PFSK-1 (cell line): Measurements from ENCODE around the gene BACH1.

Experiments used
- FOXP2 ChIP-seq: optimal IDR thresholded peaks from 2 replicates; pipeline ENCODE3; 2011; ENCODE audit warnings: borderline replicate concordance, control low read depth, inconsistent platforms; ENCODE audit not compliant: insufficient read depth; ENCODE audit errors: extremely low read length, extremely low read depth
- POLR2AphosphoS5 ChIP-seq: IDR thresholded peaks from 2 replicates; pipeline ENCODE4 v1.6.1; 2012; ENCODE audit warnings: low read depth, mild to moderate bottlenecking, control low read depth, low read length, moderate library complexity
- SIN3A ChIP-seq: IDR thresholded peaks from 2 replicates; pipeline ENCODE4 v1.6.1; 2012; ENCODE audit warnings: mild to moderate bottlenecking, low read length, moderate library complexity, borderline replicate concordance; ENCODE audit not compliant: insufficient read depth
- TAF1 ChIP-seq: IDR thresholded peaks from 2 replicates; pipeline ENCODE4 v1.6.1; 2012; ENCODE audit warnings: low read length, control low read depth, borderline replicate concordance; ENCODE audit not compliant: insufficient read depth
- TF ChIP-seq, protein P1 (sequence below), 2 experiments: IDR thresholded peaks; 2 replicates each; pipeline versions ENCODE4 v1.6.1 to v1.8.0; 2011 to 2012; ENCODE audit warnings: low read depth in 2 of 2, low read length in 2 of 2, control low read depth in 1 of 2, inconsistent platforms in 1 of 2, mild to moderate bottlenecking in 1 of 2, moderate library complexity in 1 of 2; ENCODE audit not compliant: insufficient read depth in 1 of 2

The BACH1 gene

DNA sequence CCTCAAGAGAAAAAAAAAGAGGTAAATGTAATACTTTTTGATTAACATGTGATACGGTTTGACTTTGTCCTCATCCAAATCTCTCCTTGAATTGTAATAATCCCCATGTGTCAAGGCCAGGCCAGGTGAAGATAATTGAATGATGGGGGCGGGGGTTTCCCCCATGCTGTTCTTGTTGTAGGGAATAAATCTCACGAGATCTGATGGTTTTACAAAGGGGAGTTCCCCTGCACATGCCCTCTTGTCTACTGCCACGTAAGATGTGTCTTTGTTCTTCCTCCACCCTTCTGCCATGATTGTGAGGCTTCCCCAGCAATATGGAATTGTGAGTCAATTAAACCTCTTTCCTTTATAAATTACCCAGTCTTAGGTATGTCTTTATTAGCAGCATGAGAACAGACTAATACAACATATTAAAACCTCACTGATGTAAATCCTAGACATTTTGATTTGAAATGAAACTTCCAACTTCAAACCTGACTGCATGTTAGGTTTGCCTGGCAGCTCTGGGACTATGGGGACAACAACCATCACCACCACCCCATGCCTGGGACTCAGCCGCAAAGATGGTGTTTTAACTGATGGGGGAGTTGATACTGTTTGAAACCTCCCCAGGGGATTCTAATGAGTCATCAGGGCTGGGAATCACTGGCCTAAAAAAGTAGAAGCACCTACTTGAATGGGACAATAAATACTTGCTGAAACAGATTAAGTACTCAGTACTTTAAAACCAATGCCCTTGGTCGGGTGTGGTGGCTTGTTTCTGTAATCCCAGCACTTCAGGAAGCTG lies 32.8 kb upstream of the BACH1 start:
- TF ChIP-seq, protein P1, sequence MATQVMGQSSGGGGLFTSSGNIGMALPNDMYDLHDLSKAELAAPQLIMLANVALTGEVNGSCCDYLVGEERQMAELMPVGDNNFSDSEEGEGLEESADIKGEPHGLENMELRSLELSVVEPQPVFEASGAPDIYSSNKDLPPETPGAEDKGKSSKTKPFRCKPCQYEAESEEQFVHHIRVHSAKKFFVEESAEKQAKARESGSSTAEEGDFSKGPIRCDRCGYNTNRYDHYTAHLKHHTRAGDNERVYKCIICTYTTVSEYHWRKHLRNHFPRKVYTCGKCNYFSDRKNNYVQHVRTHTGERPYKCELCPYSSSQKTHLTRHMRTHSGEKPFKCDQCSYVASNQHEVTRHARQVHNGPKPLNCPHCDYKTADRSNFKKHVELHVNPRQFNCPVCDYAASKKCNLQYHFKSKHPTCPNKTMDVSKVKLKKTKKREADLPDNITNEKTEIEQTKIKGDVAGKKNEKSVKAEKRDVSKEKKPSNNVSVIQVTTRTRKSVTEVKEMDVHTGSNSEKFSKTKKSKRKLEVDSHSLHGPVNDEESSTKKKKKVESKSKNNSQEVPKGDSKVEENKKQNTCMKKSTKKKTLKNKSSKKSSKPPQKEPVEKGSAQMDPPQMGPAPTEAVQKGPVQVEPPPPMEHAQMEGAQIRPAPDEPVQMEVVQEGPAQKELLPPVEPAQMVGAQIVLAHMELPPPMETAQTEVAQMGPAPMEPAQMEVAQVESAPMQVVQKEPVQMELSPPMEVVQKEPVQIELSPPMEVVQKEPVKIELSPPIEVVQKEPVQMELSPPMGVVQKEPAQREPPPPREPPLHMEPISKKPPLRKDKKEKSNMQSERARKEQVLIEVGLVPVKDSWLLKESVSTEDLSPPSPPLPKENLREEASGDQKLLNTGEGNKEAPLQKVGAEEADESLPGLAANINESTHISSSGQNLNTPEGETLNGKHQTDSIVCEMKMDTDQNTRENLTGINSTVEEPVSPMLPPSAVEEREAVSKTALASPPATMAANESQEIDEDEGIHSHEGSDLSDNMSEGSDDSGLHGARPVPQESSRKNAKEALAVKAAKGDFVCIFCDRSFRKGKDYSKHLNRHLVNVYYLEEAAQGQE (IDR thresholded peaks at IDR 0.05; ENCODE audit: insufficient read depth in 1 of 2, low read depth in 2 of 2, low read length in 2 of 2) = no peak
- TF ChIP-seq TAF1 (no peak), SIN3A (no peak), POLR2AphosphoS5 (no peak), FOXP2 (no peak)

DNA sequence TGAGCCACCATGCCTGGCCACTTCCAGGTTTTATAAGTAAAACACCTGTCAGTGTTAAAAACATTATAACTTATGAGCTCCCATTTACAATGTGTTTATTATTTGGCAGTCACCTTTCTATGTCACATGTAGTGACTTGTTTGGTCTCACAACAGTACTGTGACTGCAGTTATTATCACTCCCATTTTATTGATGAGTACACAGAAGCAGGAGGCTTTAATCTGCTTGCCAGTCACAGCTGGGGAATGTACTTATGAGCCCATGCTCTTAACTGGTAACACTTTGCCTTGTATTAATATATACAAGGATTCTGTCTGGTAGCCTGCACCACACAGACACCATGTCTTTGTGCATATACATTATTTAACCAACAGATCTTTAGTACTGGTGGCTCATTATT lies 31.1 kb upstream of the BACH1 start:
- no peak for TF ChIP-seq TAF1
- no peak for TF ChIP-seq FOXP2
- TF ChIP-seq, protein P1 (IDR thresholded peaks at IDR 0.05; ENCODE audit: insufficient read depth in 1 of 2, low read depth in 2 of 2, low read length in 2 of 2) = no peak
- no peak for TF ChIP-seq POLR2AphosphoS5
- no peak for TF ChIP-seq SIN3A

DNA sequence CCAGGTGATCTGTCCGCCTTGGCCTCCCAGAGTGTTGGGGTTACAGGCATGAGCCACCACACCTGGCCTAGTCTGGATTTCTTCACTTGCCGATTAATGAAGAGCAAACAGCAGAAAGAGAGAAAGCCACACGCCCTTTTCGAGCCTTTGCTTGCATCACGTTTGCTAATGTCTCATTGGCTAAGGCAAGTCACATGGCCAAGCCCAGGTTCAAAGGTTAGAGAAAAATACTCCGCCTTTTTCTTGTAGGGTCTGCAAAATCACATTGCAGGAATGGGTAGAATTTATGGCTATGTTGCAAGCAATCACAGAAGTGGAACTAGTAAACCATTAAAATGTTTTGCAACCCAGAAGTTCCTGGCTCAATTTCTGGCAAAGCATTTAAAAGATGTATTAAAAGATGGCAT lies 26.8 kb upstream of the BACH1 start:
- TF ChIP-seq POLR2AphosphoS5 (no peak), TAF1 (no peak), FOXP2 (no peak), SIN3A (no peak)
- TF ChIP-seq, protein P1 (IDR thresholded peaks at IDR 0.05; ENCODE audit: insufficient read depth in 1 of 2, low read depth in 2 of 2, low read length in 2 of 2) = no peak

DNA sequence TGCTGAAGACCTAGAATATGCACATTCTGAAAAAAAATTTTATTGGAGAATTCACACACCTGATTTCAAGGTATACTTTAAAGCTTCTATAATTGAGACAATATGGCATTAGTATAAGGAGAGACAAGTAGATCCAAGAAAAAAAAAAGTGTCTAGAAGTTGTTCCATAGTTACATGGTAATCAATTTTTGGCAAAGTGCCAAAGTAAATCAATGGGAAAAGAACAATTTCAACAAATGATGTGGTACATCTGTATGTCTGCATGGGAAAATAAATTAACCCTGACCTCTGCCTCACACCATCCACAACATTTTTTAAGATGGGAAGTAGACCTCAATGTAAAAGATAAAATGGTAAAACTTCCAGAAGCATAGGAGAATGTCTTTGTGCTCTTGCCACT lies 21.3 kb upstream of the BACH1 start:
- TF ChIP-seq, protein P1 (IDR thresholded peaks at IDR 0.05; ENCODE audit: insufficient read depth in 1 of 2, low read depth in 2 of 2, low read length in 2 of 2) = no peak
- TF ChIP-seq SIN3A (no peak), FOXP2 (no peak)

DNA sequence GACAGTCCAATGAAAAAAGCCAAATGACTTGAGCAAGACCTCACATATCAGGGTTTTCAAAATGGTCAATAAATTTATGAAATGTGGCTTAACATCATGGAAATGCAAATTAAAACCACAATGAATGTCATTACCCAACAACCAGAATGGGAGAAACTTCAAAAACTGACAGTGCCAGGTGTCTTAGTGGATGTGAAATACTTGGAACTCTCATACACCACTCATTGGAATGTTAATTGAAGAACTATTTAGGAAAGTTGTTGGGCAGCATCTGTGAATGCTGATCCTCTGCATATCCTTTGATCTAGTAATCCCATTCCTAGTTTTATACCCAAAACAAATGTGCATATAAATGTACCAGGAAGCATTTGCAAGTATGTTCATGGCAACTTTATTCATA lies 19.2 kb upstream of the BACH1 start:
- TF ChIP-seq SIN3A = no peak
- TF ChIP-seq FOXP2 = no peak
- no peak for TF ChIP-seq POLR2AphosphoS5
- TF ChIP-seq, protein P1 (IDR thresholded peaks at IDR 0.05; ENCODE audit: insufficient read depth in 1 of 2, low read depth in 2 of 2, low read length in 2 of 2) = no peak
- TF ChIP-seq TAF1 = no peak
